SK-N-SH (cell line): ENCODE measurements around the gene CACNG3.
"Not testable (repeated sequence)": the region's sequence is repeated elsewhere in the genome, so short reads cannot be mapped to it uniquely, and the experiment has no call there.

Experiments used
- CHD2 ChIP-seq: fragments of 150-350 bp; IDR thresholded peaks from 2 replicates; pipeline ENCODE4 v1.6.1; 2018; ENCODE audit warnings: low read length; ENCODE audit not compliant: partially characterized antibody
- ELF1 ChIP-seq: IDR thresholded peaks from 2 replicates; pipeline ENCODE4 v1.4.0; 2012
- EP300 ChIP-seq, 2 experiments: IDR thresholded peaks; 2 replicates each; pipeline versions ENCODE4 v1.4.0 to v1.6.1; 2012; ENCODE audit warnings: borderline replicate concordance in 1 of 2, low read depth in 1 of 2, low read length in 1 of 2
- EZH2phosphoT487 ChIP-seq: fragments of 200-600 bp; sonication (generic); IDR thresholded peaks from 2 replicates; pipeline ENCODE4 v1.6.1; 2017; ENCODE audit warnings: low read depth, mixed run types, mild to moderate bottlenecking, antibody characterized with exemption, moderate library complexity, borderline replicate concordance
- GABPA ChIP-seq: IDR thresholded peaks from 2 replicates; pipeline ENCODE4 v1.4.0; 2012; ENCODE audit warnings: low read depth, mild to moderate bottlenecking
- GATA2 ChIP-seq: sonication (generic); formaldehyde crosslinking; IDR thresholded peaks from 2 replicates; pipeline ENCODE4 v1.5.0; 2020; ENCODE audit warnings: mild to moderate bottlenecking, missing genetic modification reagents
- POLR2AphosphoS5 ChIP-seq: IDR thresholded peaks from 2 replicates; pipeline ENCODE4 v1.6.1; 2012; ENCODE audit warnings: low read depth, low read length
- RFX5 ChIP-seq: IDR thresholded peaks from 2 replicates; pipeline ENCODE4 v1.6.1; 2012; ENCODE audit warnings: mild to moderate bottlenecking, improper control_type of control experiment, low read length
- TCF12 ChIP-seq: IDR thresholded peaks from 2 replicates; pipeline ENCODE4 v1.4.0; 2012
- TF ChIP-seq, protein P1 (sequence below): IDR thresholded peaks from 2 replicates; pipeline ENCODE4 v1.4.0; 2012; ENCODE audit warnings: low read depth, borderline replicate concordance
- TF ChIP-seq, protein P2 (sequence below): fragments of 200-600 bp; sonication (generic); IDR thresholded peaks from 2 replicates; pipeline ENCODE4 v1.6.1; 2017; ENCODE audit warnings: antibody characterized with exemption, mild to moderate bottlenecking, moderate library complexity
- TF ChIP-seq, protein P3 (sequence below): IDR thresholded peaks from 2 replicates; pipeline ENCODE4 v1.4.0; 2012; ENCODE audit warnings: low read depth
- TF ChIP-seq, protein P4 (sequence below): IDR thresholded peaks from 2 replicates; pipeline ENCODE4; 2012
- TF ChIP-seq, protein P5 (sequence below): fragments of 150-350 bp; IDR thresholded peaks from 2 replicates; pipeline ENCODE4 v1.6.1; 2017; ENCODE audit warnings: antibody characterized with exemption, low read length, low read depth, borderline replicate concordance

DNA sequence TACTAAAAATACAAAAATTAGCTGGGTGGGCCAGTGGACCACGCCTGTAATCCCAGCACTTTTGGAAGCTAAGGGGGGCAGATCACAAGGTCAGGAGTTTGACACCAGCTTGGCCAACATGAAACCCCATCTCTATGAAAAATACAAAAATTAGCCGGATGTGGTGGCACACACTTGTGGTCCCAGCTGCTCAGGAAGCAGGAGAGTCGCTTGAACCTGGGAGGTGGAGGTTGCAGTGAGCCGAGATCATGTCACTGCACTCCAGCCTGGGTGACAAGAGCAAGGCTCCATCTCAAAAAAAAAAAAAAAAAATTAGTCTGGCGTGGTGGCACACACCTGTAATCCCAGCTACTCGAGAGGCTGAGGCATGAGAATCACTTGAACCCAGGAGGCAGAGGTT lies 44.6 kb downstream of the CACNG3 start:
- TF ChIP-seq GATA2 (CRISPR knock-in tag); CHD2; POLR2AphosphoS5; GABPA; EP300 (IDR thresholded peaks at IDR 0.05; ENCODE audit: borderline replicate concordance in 1 of 2, low read depth in 1 of 2, low read length in 1 of 2); RFX5; EZH2phosphoT487; ELF1; TCF12: not testable (repeated sequence)
- TF ChIP-seq, protein P1, sequence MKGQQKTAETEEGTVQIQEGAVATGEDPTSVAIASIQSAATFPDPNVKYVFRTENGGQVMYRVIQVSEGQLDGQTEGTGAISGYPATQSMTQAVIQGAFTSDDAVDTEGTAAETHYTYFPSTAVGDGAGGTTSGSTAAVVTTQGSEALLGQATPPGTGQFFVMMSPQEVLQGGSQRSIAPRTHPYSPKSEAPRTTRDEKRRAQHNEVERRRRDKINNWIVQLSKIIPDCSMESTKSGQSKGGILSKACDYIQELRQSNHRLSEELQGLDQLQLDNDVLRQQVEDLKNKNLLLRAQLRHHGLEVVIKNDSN = not testable (repeated sequence)
- TF ChIP-seq, protein P2, sequence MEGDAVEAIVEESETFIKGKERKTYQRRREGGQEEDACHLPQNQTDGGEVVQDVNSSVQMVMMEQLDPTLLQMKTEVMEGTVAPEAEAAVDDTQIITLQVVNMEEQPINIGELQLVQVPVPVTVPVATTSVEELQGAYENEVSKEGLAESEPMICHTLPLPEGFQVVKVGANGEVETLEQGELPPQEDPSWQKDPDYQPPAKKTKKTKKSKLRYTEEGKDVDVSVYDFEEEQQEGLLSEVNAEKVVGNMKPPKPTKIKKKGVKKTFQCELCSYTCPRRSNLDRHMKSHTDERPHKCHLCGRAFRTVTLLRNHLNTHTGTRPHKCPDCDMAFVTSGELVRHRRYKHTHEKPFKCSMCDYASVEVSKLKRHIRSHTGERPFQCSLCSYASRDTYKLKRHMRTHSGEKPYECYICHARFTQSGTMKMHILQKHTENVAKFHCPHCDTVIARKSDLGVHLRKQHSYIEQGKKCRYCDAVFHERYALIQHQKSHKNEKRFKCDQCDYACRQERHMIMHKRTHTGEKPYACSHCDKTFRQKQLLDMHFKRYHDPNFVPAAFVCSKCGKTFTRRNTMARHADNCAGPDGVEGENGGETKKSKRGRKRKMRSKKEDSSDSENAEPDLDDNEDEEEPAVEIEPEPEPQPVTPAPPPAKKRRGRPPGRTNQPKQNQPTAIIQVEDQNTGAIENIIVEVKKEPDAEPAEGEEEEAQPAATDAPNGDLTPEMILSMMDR = not testable (repeated sequence)
- TF ChIP-seq, protein P3, sequence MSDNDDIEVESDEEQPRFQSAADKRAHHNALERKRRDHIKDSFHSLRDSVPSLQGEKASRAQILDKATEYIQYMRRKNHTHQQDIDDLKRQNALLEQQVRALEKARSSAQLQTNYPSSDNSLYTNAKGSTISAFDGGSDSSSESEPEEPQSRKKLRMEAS = not testable (repeated sequence)
- TF ChIP-seq, protein P4, sequence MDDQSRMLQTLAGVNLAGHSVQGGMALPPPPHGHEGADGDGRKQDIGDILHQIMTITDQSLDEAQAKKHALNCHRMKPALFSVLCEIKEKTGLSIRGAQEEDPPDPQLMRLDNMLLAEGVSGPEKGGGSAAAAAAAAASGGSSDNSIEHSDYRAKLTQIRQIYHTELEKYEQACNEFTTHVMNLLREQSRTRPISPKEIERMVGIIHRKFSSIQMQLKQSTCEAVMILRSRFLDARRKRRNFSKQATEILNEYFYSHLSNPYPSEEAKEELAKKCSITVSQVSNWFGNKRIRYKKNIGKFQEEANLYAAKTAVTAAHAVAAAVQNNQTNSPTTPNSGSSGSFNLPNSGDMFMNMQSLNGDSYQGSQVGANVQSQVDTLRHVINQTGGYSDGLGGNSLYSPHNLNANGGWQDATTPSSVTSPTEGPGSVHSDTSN = not testable (repeated sequence)
- TF ChIP-seq, protein P5, sequence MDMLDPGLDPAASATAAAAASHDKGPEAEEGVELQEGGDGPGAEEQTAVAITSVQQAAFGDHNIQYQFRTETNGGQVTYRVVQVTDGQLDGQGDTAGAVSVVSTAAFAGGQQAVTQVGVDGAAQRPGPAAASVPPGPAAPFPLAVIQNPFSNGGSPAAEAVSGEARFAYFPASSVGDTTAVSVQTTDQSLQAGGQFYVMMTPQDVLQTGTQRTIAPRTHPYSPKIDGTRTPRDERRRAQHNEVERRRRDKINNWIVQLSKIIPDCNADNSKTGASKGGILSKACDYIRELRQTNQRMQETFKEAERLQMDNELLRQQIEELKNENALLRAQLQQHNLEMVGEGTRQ = not testable (repeated sequence)
